ENCODE measurements around the gene IQCE.

The IQCE gene

GRCh38 chr7:2651336-2651735 is 92.6 kb downstream of the IQCE start:
- no peak for DNase-seq

GRCh38 chr7:2651847-2652735 is 93.3 kb downstream of the IQCE start:
- no peak for DNase-seq

GRCh38 chr7:2652736-2653060 is 93.9 kb downstream of the IQCE start:
- no peak for DNase-seq

GRCh38 chr7:2654059-2654458 is 95.3 kb downstream of the IQCE start:
- DNase-seq = no peak

- no peak for DNase-seq
Observed at GRCh38 chr7:2655870-2656614, 97.3 kb downstream of the IQCE start.

- DNase-seq = no peak
Observed at GRCh38 chr7:2657208-2657607, 98.4 kb downstream of the IQCE start.

GRCh38 chr7:2657920-2658671 is 99.3 kb downstream of the IQCE start:
- DNase-seq = no peak

GRCh38 chr7:2658941-2659340 is 100.2 kb downstream of the IQCE start:
- no peak for DNase-seq

- DNase-seq = no peak
Observed at GRCh38 chr7:2659556-2660358, 101.0 kb downstream of the IQCE start.

GRCh38 chr7:2660359-2661095 is 101.7 kb downstream of the IQCE start:
- DNase-seq = no peak

- no peak for DNase-seq
Observed at GRCh38 chr7:2661096-2661449, 102.3 kb downstream of the IQCE start.

- no peak for DNase-seq
Observed at GRCh38 chr7:2661602-2662272, 103.0 kb downstream of the IQCE start.

- DNase-seq = no peak
Observed at GRCh38 chr7:2662273-2663120, 103.7 kb downstream of the IQCE start.

- no peak for DNase-seq
Observed at GRCh38 chr7:2663121-2663886, 104.5 kb downstream of the IQCE start.

GRCh38 chr7:2663960-2664359 is 105.2 kb downstream of the IQCE start:
- no peak for DNase-seq
